Neural cell (in vitro differentiated cells): ENCODE measurements around the gene NMB. TPM values are rescaled to one million over a fixed set of nuclear protein-coding genes. Genes with fewer than 3 reads are reported as not detected.

Experiments used
- H2AFZ ChIP-seq: fragments of 200-600, 300-800 bp; sonication (generic), shearing (Covaris generic); 2 replicates; pipeline ENCODE4 v1.6.0; 2014; ENCODE audit warnings: low read depth, mild to moderate bottlenecking, antibody characterized with exemption, low read length, moderate library complexity
- H3F3A ChIP-seq: fragments of 200-600 bp; shearing (Covaris generic); 2 replicates; pipeline ENCODE4 v1.6.1; 2016; ENCODE audit warnings: mild to moderate bottlenecking, moderate library complexity, mixed read lengths, antibody characterized with exemption, low read length; ENCODE audit not compliant: insufficient read depth, poor library complexity, severe bottlenecking
- H3K27ac ChIP-seq: fragments of 200-600, 300-800 bp; sonication (generic), shearing (Covaris generic); 2 replicates; pipeline ENCODE4 v1.5.1; 2014; ENCODE audit warnings: mild to moderate bottlenecking, low read length, moderate library complexity
- H3K27me3 ChIP-seq: fragments of 300-800, 200-600 bp; sonication (generic), shearing (Covaris generic); 2 replicates; pipeline ENCODE4 v1.6.0; 2014; ENCODE audit warnings: mild to moderate bottlenecking, low read depth, low read length, moderate library complexity; ENCODE audit not compliant: insufficient read depth
- H3K36me3 ChIP-seq: fragments of 300-800, 200-600 bp; sonication (generic), shearing (Covaris generic); 2 replicates; pipeline ENCODE4 v1.5.1; 2014; ENCODE audit warnings: mild to moderate bottlenecking, antibody characterized with exemption, low read length, moderate library complexity; ENCODE audit not compliant: insufficient read depth
- H3K4me2 ChIP-seq: fragments of 300-800, 200-600 bp; sonication (generic), shearing (Covaris generic); 2 replicates; pipeline ENCODE4 v1.6.0; 2014; ENCODE audit warnings: mild to moderate bottlenecking, low read length
- H3K4me3 ChIP-seq: fragments of 300-800, 200-600 bp; sonication (generic), shearing (Covaris generic); 2 replicates; pipeline ENCODE4 v1.5.1; 2014; ENCODE audit warnings: mild to moderate bottlenecking, low read length, moderate library complexity
- H3K79me2 ChIP-seq: fragments of 200-600 bp; shearing (Covaris generic); replicated peaks from 2 replicates; pipeline ENCODE4 v1.6.0; 2014; ENCODE audit warnings: mild to moderate bottlenecking, low read length, moderate library complexity; ENCODE audit not compliant: insufficient read depth
- H3K9ac ChIP-seq: fragments of 300-800, 200-600 bp; sonication (generic), shearing (Covaris generic); 2 replicates; pipeline ENCODE4 v1.6.1; 2016; ENCODE audit warnings: mild to moderate bottlenecking, low read length, mixed read lengths
- H3K9me2 ChIP-seq: fragments of 200-600 bp; shearing (Covaris generic); 2 replicates; pipeline ENCODE4 v1.6.1; 2016; ENCODE audit warnings: mild to moderate bottlenecking, low read length, mixed read lengths; ENCODE audit not compliant: insufficient read depth
- H3K9me3 ChIP-seq: fragments of 200-600, 300-800 bp; sonication (generic), shearing (Covaris generic); 2 replicates; pipeline ENCODE4 v1.6.1; 2016; ENCODE audit warnings: mild to moderate bottlenecking, mixed run types, low read length, moderate library complexity, mixed read lengths
- H4K20me1 ChIP-seq: fragments of 200-600 bp; shearing (Covaris generic); 2 replicates; pipeline ENCODE4 v1.6.1; 2016; ENCODE audit warnings: mild to moderate bottlenecking, mixed run types; ENCODE audit not compliant: insufficient read depth
- EP300 ChIP-seq: fragments of 450-650 bp; conservative IDR thresholded peaks from 2 replicates; pipeline ENCODE4 v1.6.1; 2014; ENCODE audit warnings: antibody characterized with exemption, mild to moderate bottlenecking, moderate library complexity; ENCODE audit not compliant: poor library complexity, severe bottlenecking
- EZH2 ChIP-seq: fragments of 200-600, 300-800 bp; shearing (Covaris generic), sonication (generic); IDR thresholded peaks from 2 replicates; pipeline ENCODE4 v1.6.1; 2014; ENCODE audit warnings: antibody characterized with exemption, low read length, borderline replicate concordance, mild to moderate bottlenecking; ENCODE audit not compliant: insufficient read depth, poor library complexity, severe bottlenecking
- MXI1 ChIP-seq: fragments of 450-650 bp; conservative IDR thresholded peaks from 2 replicates; pipeline ENCODE4 v1.6.1; 2014; ENCODE audit warnings: antibody characterized with exemption, mild to moderate bottlenecking; ENCODE audit not compliant: poor library complexity, severe bottlenecking
- POLR2AphosphoS5 ChIP-seq: IDR thresholded peaks from 2 replicates; pipeline ENCODE4 v1.6.1; 2012
- RAD21 ChIP-seq: fragments of 450-650 bp; conservative IDR thresholded peaks from 2 replicates; pipeline ENCODE4 v1.6.1; 2014; ENCODE audit warnings: antibody characterized with exemption, mild to moderate bottlenecking, moderate library complexity
- SMC3 ChIP-seq: fragments of 450-650 bp; conservative IDR thresholded peaks from 2 replicates; pipeline ENCODE4 v1.6.1; 2014; ENCODE audit warnings: antibody characterized with exemption, mild to moderate bottlenecking, moderate library complexity; ENCODE audit not compliant: poor library complexity
- TAF1 ChIP-seq: IDR thresholded peaks from 2 replicates; pipeline ENCODE4 v1.6.1; 2012; ENCODE audit warnings: low read depth
- polyA plus RNA-seq: library from polyadenylated mRNA; depleted of rRNA; stranded (reverse); fragments of >200 nt; gene quantifications from 2 replicates; pipeline ENCODE4 v1.2.3, GENCODE V29; 2014
- TF ChIP-seq, protein P1 (sequence below): fragments of 450-650 bp; IDR thresholded peaks from 2 replicates; pipeline ENCODE4 v1.5.1; 2014; ENCODE audit warnings: antibody characterized with exemption, mild to moderate bottlenecking, moderate library complexity; ENCODE audit not compliant: poor library complexity, severe bottlenecking
- TF ChIP-seq, protein P2 (sequence below): IDR thresholded peaks from 2 replicates; pipeline ENCODE4 v1.6.1; 2012; ENCODE audit warnings: borderline replicate concordance

Gene NMB
- polyA plus RNA-seq, 1 donor from 2014 or later, result 3.0 TPM

DNA sequence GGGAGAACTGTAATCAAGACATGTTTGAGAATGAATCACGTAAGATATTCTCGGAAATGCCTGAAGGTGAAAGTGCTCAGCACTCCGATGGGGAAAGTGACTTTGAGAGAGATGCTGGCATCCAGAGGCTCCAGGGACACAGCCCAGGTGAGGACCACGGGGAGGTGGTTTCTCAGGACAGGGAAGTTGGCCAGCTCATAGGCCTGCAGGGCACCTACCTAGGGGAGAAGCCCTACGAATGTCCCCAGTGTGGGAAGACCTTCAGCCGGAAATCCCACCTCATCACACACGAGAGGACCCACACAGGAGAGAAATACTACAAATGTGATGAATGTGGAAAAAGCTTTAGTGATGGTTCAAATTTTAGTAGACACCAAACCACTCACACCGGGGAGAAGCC lies 37.4 kb downstream of the NMB start:
- Histone ChIP-seq H3K4me2 (no peak overlapping the region), H3F3A (no peaks in the 10 kb centered on the region), H3K4me3 (no peak overlapping the region), H3K36me3 (peaks cover 28% of the 10 kb centered on the region), H3K27ac (no peak overlapping the region), H4K20me1 (no peaks in the 10 kb centered on the region), H2AFZ (no peak overlapping the region), H3K9me2 (no peaks in the 10 kb centered on the region), H3K9me3 (peaks cover 21% of the 10 kb centered on the region), H3K79me2 (peaks cover 16% of the 10 kb centered on the region), H3K9ac (no peak overlapping the region), H3K27me3 (no peaks in the 10 kb centered on the region)
- no peak for TF ChIP-seq EP300
- TF ChIP-seq POLR2AphosphoS5, result no peak
- TF ChIP-seq MXI1, result no peak
- no peak for TF ChIP-seq TAF1
- TF ChIP-seq RAD21, result no peak
- TF ChIP-seq, protein P1, sequence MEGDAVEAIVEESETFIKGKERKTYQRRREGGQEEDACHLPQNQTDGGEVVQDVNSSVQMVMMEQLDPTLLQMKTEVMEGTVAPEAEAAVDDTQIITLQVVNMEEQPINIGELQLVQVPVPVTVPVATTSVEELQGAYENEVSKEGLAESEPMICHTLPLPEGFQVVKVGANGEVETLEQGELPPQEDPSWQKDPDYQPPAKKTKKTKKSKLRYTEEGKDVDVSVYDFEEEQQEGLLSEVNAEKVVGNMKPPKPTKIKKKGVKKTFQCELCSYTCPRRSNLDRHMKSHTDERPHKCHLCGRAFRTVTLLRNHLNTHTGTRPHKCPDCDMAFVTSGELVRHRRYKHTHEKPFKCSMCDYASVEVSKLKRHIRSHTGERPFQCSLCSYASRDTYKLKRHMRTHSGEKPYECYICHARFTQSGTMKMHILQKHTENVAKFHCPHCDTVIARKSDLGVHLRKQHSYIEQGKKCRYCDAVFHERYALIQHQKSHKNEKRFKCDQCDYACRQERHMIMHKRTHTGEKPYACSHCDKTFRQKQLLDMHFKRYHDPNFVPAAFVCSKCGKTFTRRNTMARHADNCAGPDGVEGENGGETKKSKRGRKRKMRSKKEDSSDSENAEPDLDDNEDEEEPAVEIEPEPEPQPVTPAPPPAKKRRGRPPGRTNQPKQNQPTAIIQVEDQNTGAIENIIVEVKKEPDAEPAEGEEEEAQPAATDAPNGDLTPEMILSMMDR, result no peak
- TF ChIP-seq, protein P2, sequence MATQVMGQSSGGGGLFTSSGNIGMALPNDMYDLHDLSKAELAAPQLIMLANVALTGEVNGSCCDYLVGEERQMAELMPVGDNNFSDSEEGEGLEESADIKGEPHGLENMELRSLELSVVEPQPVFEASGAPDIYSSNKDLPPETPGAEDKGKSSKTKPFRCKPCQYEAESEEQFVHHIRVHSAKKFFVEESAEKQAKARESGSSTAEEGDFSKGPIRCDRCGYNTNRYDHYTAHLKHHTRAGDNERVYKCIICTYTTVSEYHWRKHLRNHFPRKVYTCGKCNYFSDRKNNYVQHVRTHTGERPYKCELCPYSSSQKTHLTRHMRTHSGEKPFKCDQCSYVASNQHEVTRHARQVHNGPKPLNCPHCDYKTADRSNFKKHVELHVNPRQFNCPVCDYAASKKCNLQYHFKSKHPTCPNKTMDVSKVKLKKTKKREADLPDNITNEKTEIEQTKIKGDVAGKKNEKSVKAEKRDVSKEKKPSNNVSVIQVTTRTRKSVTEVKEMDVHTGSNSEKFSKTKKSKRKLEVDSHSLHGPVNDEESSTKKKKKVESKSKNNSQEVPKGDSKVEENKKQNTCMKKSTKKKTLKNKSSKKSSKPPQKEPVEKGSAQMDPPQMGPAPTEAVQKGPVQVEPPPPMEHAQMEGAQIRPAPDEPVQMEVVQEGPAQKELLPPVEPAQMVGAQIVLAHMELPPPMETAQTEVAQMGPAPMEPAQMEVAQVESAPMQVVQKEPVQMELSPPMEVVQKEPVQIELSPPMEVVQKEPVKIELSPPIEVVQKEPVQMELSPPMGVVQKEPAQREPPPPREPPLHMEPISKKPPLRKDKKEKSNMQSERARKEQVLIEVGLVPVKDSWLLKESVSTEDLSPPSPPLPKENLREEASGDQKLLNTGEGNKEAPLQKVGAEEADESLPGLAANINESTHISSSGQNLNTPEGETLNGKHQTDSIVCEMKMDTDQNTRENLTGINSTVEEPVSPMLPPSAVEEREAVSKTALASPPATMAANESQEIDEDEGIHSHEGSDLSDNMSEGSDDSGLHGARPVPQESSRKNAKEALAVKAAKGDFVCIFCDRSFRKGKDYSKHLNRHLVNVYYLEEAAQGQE, result no peak
- TF ChIP-seq EZH2, result no peak
- TF ChIP-seq SMC3, result no peak

DNA sequence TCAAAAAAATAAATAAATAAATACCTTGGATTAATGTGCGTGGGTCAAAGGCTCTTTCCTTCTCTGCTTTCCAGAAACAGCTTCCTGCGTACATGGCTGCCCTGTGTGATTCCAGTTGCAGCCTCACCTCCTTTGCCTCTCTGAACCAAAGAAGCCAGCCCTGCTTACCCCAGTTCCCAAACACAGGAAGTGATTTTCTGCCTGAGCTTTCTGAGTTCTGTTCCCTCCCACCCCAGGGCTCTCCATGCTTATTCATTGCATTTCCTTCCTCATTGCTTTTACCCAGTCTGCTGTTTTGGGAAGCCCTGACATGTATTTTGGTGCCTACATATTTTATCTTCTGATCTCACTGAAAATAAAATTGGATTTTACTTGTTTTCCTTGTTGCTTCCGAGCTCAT lies 41.8 kb downstream of the NMB start:
- TF ChIP-seq, protein P2, result no peak
- TF ChIP-seq MXI1 (no peak), SMC3 (no peak), EP300 (no peak), TAF1 (no peak), RAD21 (no peak), EZH2 (no peak), POLR2AphosphoS5 (no peak)
- TF ChIP-seq, protein P1, result no peak
- no peaks in the 10 kb centered on the region for H3K9me2 ChIP-seq

More for the DNA sequence above, 41.8 kb downstream of the NMB start:
- no peak overlapping the region for H3K9ac ChIP-seq
- H3K27ac ChIP-seq, result no peak overlapping the region
- H3K4me3 ChIP-seq, result no peak overlapping the region
- no peak overlapping the region for H3K4me2 ChIP-seq
- peaks cover 27% of the 10 kb centered on the region for H3K79me2 ChIP-seq
- no peaks in the 10 kb centered on the region for H3F3A ChIP-seq
- no peaks in the 10 kb centered on the region for H3K27me3 ChIP-seq
- H3K9me3 ChIP-seq, result peaks cover 7% of the 10 kb centered on the region
- H3K36me3 ChIP-seq, result peaks cover 9% of the 10 kb centered on the region
- H4K20me1 ChIP-seq, result no peaks in the 10 kb centered on the region
- H2AFZ ChIP-seq, result no peak overlapping the region
